HCT116 (cell line): ENCODE data around the gene P2RX1. TPM values are rescaled to one million over a fixed set of nuclear protein-coding genes. Genes with fewer than 3 reads are reported as not detected.

ENCODE experiments used
- ATAC-seq: fragments of 200-7000 bp; cut with Tn5 transposase; 2 replicates; pipeline ENCODE4 v1.9.1; 2020; ENCODE audit warnings: mild to moderate bottlenecking, moderate library complexity
- BruUV-seq: library from RNA; stranded (reverse); fragments of 400-500 nt; replicated peaks from 2 replicates; lab custom pipeline; 2021; lab: Mats Ljungman, UMichigan
- CTCF ChIA-PET: fragments of 300-600 bp; sonication (Branson Sonifier 250); formaldehyde crosslinking; loops from one replicate; lab custom pipeline; 2021; ENCODE audit warnings: antibody characterized with exemption; lab: Charles Lee
- POLR2A ChIA-PET: fragments of 300-600, 350-600 bp; sonication (Branson Sonifier 250); formaldehyde crosslinking; loops from one replicate; lab custom pipeline; 2021; ENCODE audit warnings: antibody characterized with exemption; lab: Charles Lee
- RAD21 ChIA-PET, 2 experiments: fragments of 300-600 bp; sonication (Branson Sonifier 250); formaldehyde crosslinking; loops; one replicate each; lab custom pipeline; 2023; ENCODE audit warnings: low total read pairs in 2 of 2; ENCODE audit not compliant: uncharacterized antibody in 2 of 2, unreplicated experiment in 2 of 2, low non-redundant PET in 1 of 2; lab: Charles Lee
- DNase-seq: peaks from one replicate; pipeline ENCODE4 v3.0.0-alpha.2; 2010; ENCODE audit warnings: low read depth, low spot score
- H2AFZ ChIP-seq: fragments of 200-600 bp; shearing (Covaris generic), sonication (generic); 2 replicates; pipeline ENCODE4 v1.6.1; 2017; ENCODE audit warnings: low read depth, mixed run types, mixed read lengths, antibody characterized with exemption, low read length; ENCODE audit not compliant: poor library complexity, severe bottlenecking
- H3K27ac ChIP-seq: 2 replicates; pipeline ENCODE4 v1.5.1; 2012; ENCODE audit warnings: low read depth, low read length
- H3K27me3 ChIP-seq: fragments of 200-600 bp; sonication (generic); 2 replicates; pipeline ENCODE4 v1.6.1; 2016; ENCODE audit warnings: mixed run types, low read length, mixed read lengths; ENCODE audit not compliant: insufficient read depth
- H3K36me3 ChIP-seq, 2 experiments: fragments of 200-500 bp in 1 of 2; fragments of 200-600 bp in 1 of 2; sonication (Bioruptor generic) in 1 of 2; sonication (generic) in 1 of 2; 2 replicates each; pipeline versions ENCODE4 v1.5.1 to v1.6.1; 2014 to 2016; ENCODE audit warnings: low read length in 2 of 2, inconsistent platforms in 1 of 2, mixed read lengths in 1 of 2, mixed run types in 1 of 2; ENCODE audit not compliant: insufficient read depth in 2 of 2, control insufficient read depth in 1 of 2
- H3K4me1 ChIP-seq, 2 experiments: fragments of 200-600 bp in 1 of 2; sonication (generic) in 1 of 2; 2 replicates each; pipeline versions ENCODE4 v1.5.1 to v1.6.1; 2012 to 2017; ENCODE audit warnings: low read length in 2 of 2, inconsistent platforms in 1 of 2, mild to moderate bottlenecking in 1 of 2, mixed read lengths in 1 of 2, mixed run types in 1 of 2, moderate library complexity in 1 of 2; ENCODE audit not compliant: insufficient read depth in 2 of 2, control insufficient read depth in 1 of 2
- H3K4me2 ChIP-seq: fragments of 200-600 bp; sonication (generic); 2 replicates; pipeline ENCODE4 v1.6.1; 2017; ENCODE audit warnings: mixed run types, low read length, mixed read lengths
- H3K4me3 ChIP-seq, 2 experiments: fragments of 200-600 bp in 1 of 2; sonication (generic) in 1 of 2; replicated peaks in 1 of 2; 2 replicates each; pipeline ENCODE4 v1.5.1; 2011 to 2016; ENCODE audit warnings: low read length in 2 of 2, control low read depth in 1 of 2, low read depth in 1 of 2, mild to moderate bottlenecking in 1 of 2, mixed read lengths in 1 of 2, mixed run types in 1 of 2
- H3K79me2 ChIP-seq: fragments of 200-600 bp; sonication (generic); 2 replicates; pipeline ENCODE4 v1.6.1; 2017; ENCODE audit warnings: mild to moderate bottlenecking, mixed run types, low read length, moderate library complexity, mixed read lengths; ENCODE audit not compliant: insufficient read depth
- H3K9ac ChIP-seq: fragments of 200-600 bp; sonication (generic); 2 replicates; pipeline ENCODE4 v1.6.1; 2016; ENCODE audit warnings: low read length, mixed read lengths
- H3K9me2 ChIP-seq: fragments of 200-600 bp; sonication (generic), shearing (Covaris generic); 2 replicates; pipeline ENCODE4 v1.6.1; 2017; ENCODE audit warnings: mixed run types, mild to moderate bottlenecking, moderate library complexity; ENCODE audit not compliant: insufficient read depth
- H3K9me3 ChIP-seq, 2 experiments: fragments of 200-500 bp in 1 of 2; fragments of 200-600 bp in 1 of 2; sonication (Bioruptor generic) in 1 of 2; sonication (generic) in 1 of 2; 2 replicates each; pipeline ENCODE4 v1.6.1; 2014 to 2017; ENCODE audit warnings: low read length in 2 of 2, mixed read lengths in 2 of 2, inconsistent platforms in 1 of 2, low read depth in 1 of 2, mild to moderate bottlenecking in 1 of 2, mixed run types in 1 of 2, moderate library complexity in 1 of 2; ENCODE audit not compliant: control insufficient read depth in 1 of 2, insufficient read depth in 1 of 2
- H4K20me1 ChIP-seq: fragments of 200-600 bp; sonication (generic), shearing (Covaris generic); 2 replicates; pipeline ENCODE4 v1.6.1; 2017; ENCODE audit warnings: mixed run types, mild to moderate bottlenecking, moderate library complexity; ENCODE audit not compliant: insufficient read depth
- ATF3 ChIP-seq: IDR thresholded peaks from 2 replicates; pipeline ENCODE4 v1.6.1; 2012
- CEBPB ChIP-seq: IDR thresholded peaks from 2 replicates; pipeline ENCODE4 v1.6.1; 2012; ENCODE audit warnings: low read depth
- CTCF ChIP-seq, 3 experiments: fragments of 200-600 bp in 1 of 3; sonication (generic) in 1 of 3; IDR thresholded peaks in 2 of 3; conservative IDR thresholded peaks in 1 of 3; 2 replicates each; pipeline ENCODE4 v1.5.1; 2012 to 2017; ENCODE audit warnings: low read depth in 2 of 3, low read length in 2 of 3, antibody characterized with exemption in 1 of 3, borderline replicate concordance in 1 of 3, control low read depth in 1 of 3, mild to moderate bottlenecking in 1 of 3, mixed read lengths in 1 of 3, mixed run types in 1 of 3, moderate library complexity in 1 of 3; ENCODE audit not compliant: insufficient read depth in 1 of 3
- EGR1 ChIP-seq: IDR thresholded peaks from 2 replicates; pipeline ENCODE4 v1.6.1; 2012; ENCODE audit warnings: low read depth
- MAX ChIP-seq: IDR thresholded peaks from 2 replicates; pipeline ENCODE4 v1.6.1; 2012
- POLR2AphosphoS5 ChIP-seq: IDR thresholded peaks from 2 replicates; pipeline ENCODE4 v1.6.1; 2011; ENCODE audit warnings: mild to moderate bottlenecking, low read depth, low read length, moderate library complexity
- TCF7L2 ChIP-seq: IDR thresholded peaks from 2 replicates; pipeline ENCODE4 v1.7.0; 2011; ENCODE audit warnings: borderline replicate concordance, inconsistent platforms; ENCODE audit not compliant: insufficient read depth, insufficient read length; ENCODE audit errors: extremely low read depth
- YY1 ChIP-seq: IDR thresholded peaks from 2 replicates; pipeline ENCODE4 v1.6.1; 2011; ENCODE audit warnings: low read length, low read depth, moderate library complexity, mild to moderate bottlenecking; ENCODE audit not compliant: insufficient replicate concordance; ENCODE audit errors: extremely low read depth
- ZFX ChIP-seq: fragments of 450-650 bp; IDR thresholded peaks from 2 replicates; pipeline ENCODE4 v1.6.1; 2017
- ZNF274 ChIP-seq: fragments of 200-500 bp; sonication (Bioruptor generic); IDR thresholded peaks from 2 replicates; pipeline ENCODE4 v1.6.1; 2014; ENCODE audit warnings: mild to moderate bottlenecking, low read depth, low read length, inconsistent platforms
- intact Hi-C: fragments of 100-400 bp; cut with micrococcal nuclease; formaldehyde crosslinking; loops from 2 replicates; pipeline ENCODE4 v1.10.0; 2022
- total RNA-seq: library from RNA; stranded (reverse); gene quantifications from one replicate; pipeline ENCODE4 v1.2.1, GENCODE V29; 2021; ENCODE audit not compliant: unreplicated experiment

Gene P2RX1
- total RNA-seq, 1 experiment from 2014 or later, result not detected

GRCh38 chr17:3911271-3912053, 4.8 kb downstream of the P2RX1 start:
- intact Hi-C loops, result loop anchor here (5.0 kb wide), 1 partner anchor 161 kb away; no protein-coding TSS in a partner anchor

More at GRCh38 chr17:3911271-3912053, 4.8 kb downstream of the P2RX1 start:
- Histone ChIP-seq H3K27ac (no peak overlapping the region), H3K79me2 (no peaks in the 10 kb centered on the region), H3K9ac (no peak overlapping the region), H3K36me3 (no peaks in the 10 kb centered on the region), H3K4me3 (no peak overlapping the region), H3K9me2 (no peaks in the 10 kb centered on the region), H3K4me2 (no peak overlapping the region), H3K9me3 (no peaks in the 10 kb centered on the region), H2AFZ (no peak overlapping the region), H3K4me1 (peaks cover 0 to 8% of the 10 kb centered on the region in 2 experiments; a peak in 2 of 4 replicates), H3K27me3 (no peaks in the 10 kb centered on the region), H4K20me1 (no peaks in the 10 kb centered on the region)
- ChIA-PET CTCF (interaction anchor here (3.9 kb wide), 1 partner anchor 66 kb away, joined by 31 read pairs; the partner anchor contains the start of gene NCBP3), RAD21 (no interaction called here), POLR2A (no interaction called here)
- TF ChIP-seq ZNF274 (no peak), ATF3 (no peak), TCF7L2 (no peak), ZFX (no peak), YY1 (no peak), EGR1 (no peak), CTCF (IDR thresholded peaks at IDR 0.05 in 2 of 3, conservative IDR thresholded peaks at IDR 0.05 in 1 of 3; ENCODE audit: borderline replicate concordance in 1 of 3, insufficient read depth in 1 of 3, low read depth in 2 of 3, low read length in 2 of 3) (no peak), CEBPB (no peak), MAX (no peak), POLR2AphosphoS5 (no peak)
- ATAC-seq, result no peak
- no peak for DNase-seq
- no TSS peak for BruUV-seq
